HL-60/S4 (cell line): ENCODE data around the gene GPC3.

Experiments
- in situ Hi-C: fragments of 300-500 bp; cut with MboI; formaldehyde crosslinking; loops from 2 replicates; pipeline ENCODE4 v1.14.3; 2022; ENCODE audit warnings: low sequenced_read_pairs

The GPC3 gene

GRCh38 chrX:133715715-133716114 is 269.7 kb downstream of the GPC3 start:
- in situ Hi-C loops, result no loop called here

GRCh38 chrX:133709501-133709900 is 275.9 kb downstream of the GPC3 start:
- in situ Hi-C loops, result no loop called here

GRCh38 chrX:133706890-133707289 is 278.5 kb downstream of the GPC3 start:
- in situ Hi-C loops, result no loop called here

- in situ Hi-C loops, result no loop called here
Observed at GRCh38 chrX:133702230-133702629, 283.2 kb downstream of the GPC3 start.

DNA sequence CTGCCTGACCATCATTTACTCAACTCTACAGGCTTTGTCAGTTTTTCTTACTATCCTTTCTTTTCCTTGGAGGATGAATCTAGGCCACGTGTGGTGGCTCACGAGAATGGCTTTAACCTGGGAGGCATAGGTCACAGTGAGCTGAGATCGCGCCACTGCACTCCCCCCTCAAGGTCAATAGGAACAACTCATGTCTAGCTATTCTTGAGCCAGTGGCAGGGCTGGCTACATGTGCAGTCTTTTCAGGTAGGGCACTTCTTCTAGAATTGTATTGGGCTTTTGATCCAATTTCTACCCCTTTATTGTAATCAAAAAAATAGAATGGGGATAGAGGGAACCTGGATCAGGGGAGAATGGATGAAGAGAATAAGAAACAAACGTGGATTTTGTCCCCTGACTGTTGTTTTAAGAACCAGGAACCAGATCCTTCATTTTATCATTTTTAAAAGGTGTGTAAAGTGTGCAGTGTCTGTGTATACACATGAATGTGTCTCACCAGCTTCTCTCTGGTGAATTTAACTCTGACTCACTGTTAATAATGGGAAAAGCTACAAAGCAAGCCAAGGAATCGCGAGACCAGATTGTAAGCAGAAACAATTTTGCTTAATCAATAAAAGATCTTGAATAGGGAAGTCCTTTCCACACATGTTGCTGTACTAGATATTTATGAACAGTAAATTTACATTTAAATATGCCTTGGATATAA is 286.2 kb downstream of the GPC3 start:
- in situ Hi-C loops, result no loop called here

- in situ Hi-C loops, result no loop called here
Observed at GRCh38 chrX:133698298-133698697, 287.1 kb downstream of the GPC3 start.

DNA sequence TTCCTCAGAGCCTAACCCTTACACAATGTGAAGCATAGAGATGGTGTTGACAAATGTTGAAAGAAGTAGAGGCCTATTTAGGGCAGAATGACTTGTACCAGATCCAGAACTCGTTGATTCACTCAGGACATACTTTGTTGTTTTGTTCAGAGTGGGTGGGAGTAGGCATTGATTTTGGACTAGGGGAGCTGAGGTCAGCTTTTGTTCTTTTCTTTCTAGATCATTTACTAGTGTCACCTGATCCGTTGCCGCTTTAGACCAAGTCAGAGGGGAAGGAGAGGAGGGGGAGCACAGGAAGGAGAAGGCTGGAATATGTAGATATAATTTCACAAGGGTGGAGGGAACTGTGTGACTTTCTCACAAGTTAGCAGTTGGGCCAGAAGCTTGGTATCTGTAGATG is 287.7 kb downstream of the GPC3 start:
- in situ Hi-C loops, result no loop called here

- in situ Hi-C loops, result no loop called here
Observed at GRCh38 chrX:133689997-133690599, 295.3 kb downstream of the GPC3 start.

DNA sequence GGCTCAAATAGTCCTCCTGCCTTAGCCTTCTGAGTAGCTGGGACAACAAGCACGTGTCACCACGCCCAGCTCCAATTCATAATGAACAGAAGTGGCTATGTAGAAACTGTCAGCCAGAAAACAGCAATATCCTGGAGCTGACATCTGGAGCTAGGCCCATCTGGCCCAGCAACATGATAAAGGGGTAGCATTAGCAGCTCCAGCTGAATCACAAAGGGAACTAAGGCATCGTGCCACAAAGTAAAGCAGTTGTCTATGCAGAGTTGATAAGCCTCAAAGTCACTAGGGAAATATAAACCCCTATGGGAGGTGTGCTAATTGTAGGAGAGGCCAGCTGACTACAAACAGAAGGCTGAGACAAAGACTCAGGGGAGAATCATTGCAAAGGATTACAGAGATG is 299.6 kb downstream of the GPC3 start:
- in situ Hi-C loops, result no loop called here

GRCh38 chrX:133681897-133682296 is 303.5 kb downstream of the GPC3 start:
- in situ Hi-C loops, result no loop called here

DNA sequence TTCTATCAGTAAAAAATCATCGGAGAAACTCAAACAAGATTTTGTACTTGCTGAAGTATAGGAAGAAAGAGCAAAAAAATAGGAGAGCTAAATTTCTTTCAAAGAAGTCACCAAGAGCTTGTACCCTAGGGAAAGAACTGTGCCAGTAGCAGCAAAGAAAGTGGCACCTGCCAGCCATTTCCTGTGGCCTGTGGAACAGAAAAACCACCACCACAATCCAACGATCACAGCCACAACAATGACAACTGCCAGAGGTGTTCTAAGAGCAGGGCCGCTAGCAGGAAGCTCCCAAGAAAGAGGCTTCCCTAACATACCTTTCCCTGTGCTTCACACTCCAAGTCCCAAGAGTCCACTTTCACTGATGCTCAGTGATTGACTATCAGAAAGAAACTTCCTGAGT is 304.0 kb downstream of the GPC3 start:
- in situ Hi-C loops, result no loop called here

- in situ Hi-C loops, result no loop called here
Observed at GRCh38 chrX:133677123-133678063, 308.0 kb downstream of the GPC3 start.

DNA sequence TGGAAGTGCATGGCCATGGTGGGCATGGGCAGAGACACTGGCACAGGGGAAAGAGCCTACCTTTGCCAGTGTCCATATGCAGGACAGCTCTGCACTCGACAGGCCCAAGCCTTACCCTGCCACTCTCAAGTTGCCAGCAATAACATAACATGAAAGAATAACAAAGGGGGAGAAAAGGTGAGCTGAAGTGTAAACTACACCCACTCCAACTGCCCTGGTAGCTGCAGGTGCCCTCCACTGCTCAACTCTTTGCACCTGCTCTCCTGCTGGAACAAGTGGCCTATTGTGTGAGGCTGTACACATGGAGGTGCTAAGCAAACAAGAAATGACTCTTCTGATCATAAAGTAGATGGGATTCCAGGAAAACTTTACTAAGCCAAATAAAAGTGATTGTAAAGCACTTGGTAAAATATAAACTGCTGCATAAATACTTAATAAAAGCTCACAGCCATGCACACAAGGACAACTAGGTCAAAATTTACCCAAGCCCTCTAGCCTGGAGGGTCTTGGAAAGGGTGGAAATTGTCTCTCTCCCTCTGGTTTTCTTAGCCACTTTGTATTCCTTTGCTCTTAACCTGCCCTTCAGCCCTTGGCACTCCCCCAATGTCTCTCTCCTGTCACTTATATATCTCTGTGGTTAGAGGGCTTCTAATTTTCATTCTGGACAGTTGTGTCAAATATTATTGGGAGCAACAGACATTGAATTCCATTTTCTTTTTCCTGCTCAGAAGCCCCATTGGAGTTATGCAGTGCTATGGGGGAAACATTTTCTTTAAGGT is 308.9 kb downstream of the GPC3 start:
- in situ Hi-C loops, result no loop called here

- in situ Hi-C loops, result no loop called here
Observed at GRCh38 chrX:133674726-133675470, 310.5 kb downstream of the GPC3 start.

DNA sequence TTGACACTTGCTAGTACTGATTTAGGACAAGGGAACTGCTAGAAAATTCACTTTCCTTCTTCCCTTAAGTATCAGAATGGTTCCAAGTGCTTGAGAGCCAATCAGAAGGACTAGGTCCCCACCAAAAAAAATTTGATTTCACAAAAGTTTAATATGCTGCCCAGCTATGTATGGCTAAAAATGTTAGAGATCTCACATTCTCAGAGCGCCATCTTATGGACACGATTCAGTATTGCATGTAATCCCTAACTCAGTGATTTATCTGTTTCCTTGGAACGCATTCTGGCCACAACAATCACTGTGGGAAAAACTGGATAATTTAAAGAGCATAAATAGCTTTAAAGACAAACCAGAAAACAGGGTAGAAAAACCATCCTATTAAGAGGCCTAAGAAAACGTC is 315.0 kb downstream of the GPC3 start:
- in situ Hi-C loops, result no loop called here

DNA sequence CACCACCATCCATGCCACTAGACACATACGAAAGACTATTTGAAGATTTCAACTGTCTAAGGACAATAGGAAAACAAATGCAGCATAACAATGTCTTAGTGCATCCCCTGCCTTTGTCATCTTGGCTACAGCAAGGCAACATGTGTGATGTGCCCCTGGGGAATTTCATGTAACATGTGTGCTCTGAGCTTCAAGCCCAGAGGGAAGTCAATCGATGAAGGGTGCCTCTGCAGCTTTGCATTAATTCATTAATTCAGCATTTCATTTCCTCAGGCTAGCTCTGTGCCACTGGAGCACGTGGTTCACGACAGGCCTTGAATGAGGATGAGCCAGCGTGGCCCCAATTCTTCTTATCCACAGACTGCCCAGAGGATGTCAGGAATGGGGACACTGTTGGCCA is 316.2 kb downstream of the GPC3 start:
- in situ Hi-C loops, result no loop called here

DNA sequence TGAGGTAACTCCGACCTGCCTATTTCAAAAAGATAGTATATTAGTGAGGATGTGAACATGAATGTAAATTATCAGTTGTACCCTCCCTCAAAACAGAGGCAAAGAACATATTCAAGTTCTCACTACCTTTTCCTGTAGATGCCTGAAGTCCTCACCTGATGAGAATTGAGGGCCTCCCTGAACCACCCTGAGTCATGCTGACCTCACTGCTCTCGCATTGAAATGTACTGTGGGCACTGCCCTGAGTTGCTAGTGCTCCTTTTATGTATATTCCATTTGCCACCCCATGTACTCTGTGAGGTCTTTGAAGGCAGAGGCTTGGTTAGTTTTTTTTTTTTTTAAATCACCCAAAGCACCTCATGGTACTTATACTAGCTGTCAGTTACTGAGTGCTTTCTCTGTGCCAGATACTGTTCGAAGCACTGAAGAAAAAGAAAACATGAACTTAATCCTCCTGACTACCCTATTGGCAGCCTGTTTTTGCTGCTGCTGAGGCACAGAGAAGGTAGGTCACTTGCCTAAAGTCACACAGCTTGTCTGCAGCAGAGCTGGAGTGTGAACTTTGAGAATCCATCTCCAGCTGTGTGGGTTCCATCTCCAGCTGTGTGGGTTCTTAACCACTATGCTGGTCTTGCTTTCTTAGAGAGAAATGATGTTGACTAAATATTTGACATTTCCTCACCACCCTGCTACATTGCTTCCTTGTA is 317.0 kb downstream of the GPC3 start:
- in situ Hi-C loops, result no loop called here

GRCh38 chrX:133666256-133666655 is 319.1 kb downstream of the GPC3 start:
- in situ Hi-C loops, result no loop called here

DNA sequence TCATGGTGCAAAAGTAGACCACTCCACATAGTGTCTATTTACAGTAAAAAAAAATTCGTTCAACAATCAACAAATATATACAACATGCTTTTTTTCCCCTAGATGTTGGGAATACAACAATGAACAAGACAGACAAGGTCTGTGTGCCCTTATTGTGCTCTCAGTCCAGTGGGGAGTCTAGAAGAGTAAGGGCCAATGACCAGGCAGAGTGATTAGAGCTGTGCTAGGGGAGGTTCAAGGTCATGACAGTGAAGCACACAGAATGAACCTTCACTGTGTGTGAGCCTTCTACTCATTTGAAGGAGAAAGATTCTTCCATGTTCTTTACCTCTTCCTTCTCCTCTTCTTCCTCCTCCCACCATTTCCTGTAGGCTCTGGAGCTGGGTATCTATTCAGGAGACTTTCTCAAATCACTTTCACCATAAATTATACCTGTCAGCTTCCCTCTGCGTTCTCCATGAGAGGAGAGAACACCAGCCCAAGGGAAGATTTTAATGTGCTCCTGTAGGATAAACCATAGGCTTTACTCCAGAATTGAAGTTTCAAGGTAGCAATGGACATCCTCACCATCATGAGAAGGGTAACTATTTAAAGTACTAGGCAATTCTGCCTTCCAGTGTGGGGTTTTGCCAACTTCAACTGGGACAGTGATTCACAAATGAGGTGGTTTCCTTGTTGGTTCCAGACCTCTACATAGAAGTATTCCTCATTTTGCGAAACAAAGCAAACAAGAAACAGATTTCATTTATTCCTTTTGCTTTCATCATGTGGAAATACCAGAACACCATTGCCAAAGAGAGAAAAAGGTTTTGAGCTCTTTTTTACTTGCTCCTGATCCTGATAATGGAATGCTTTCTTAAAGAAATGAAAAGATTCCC is 323.2 kb downstream of the GPC3 start:
- in situ Hi-C loops, result no loop called here
